HepG2 (cell line): Measurements from ENCODE around the gene STK4. TPM values are rescaled to one million over a fixed set of nuclear protein-coding genes. Genes with fewer than 3 reads are reported as not detected.

ENCODE experiments used
- ATAC-seq: fragments of 200-7000 bp; cut with Tn5 transposase; 3 replicates; pipeline ENCODE4 v1.9.1; 2020; ENCODE audit warnings: mild to moderate bottlenecking, moderate library complexity
- BruUV-seq: library from RNA; stranded (reverse); fragments of 400-500 nt; replicated peaks from 2 replicates; lab custom pipeline; 2021; lab: Mats Ljungman, UMichigan
- CTCF ChIA-PET: fragments of 300-600 bp; formaldehyde crosslinking; extraction: SDS; loops from one replicate; lab custom pipeline; 2021; ENCODE audit warnings: low total read pairs, inconsistent platforms, low intra/inter-chr PET ratio; lab: Yijun Ruan, JAX
- POLR2A ChIA-PET: fragments of 350-600 bp; sonication (Branson Sonifier 250); formaldehyde crosslinking; loops from one replicate; lab custom pipeline; 2020; ENCODE audit warnings: antibody characterized with exemption, inconsistent platforms; lab: Yijun Ruan, JAX
- DNase-seq: peaks from one replicate; pipeline ENCODE4 v3.0.0-alpha.2; 2015; ENCODE audit warnings: low spot score
- FAIRE-seq: peaks from 3 replicates; lab custom pipeline; 2011; peaks lifted over from hg19 to GRCh38; lab: Jason Lieb, UNC
- H2AFZ ChIP-seq: one replicate; pipeline ENCODE4 v1.6.1; 2011; ENCODE audit warnings: low read length, inconsistent platforms
- H3K27ac ChIP-seq: fragments of 300-600 bp; 3 replicates; pipeline ENCODE4 v1.8.0; 2011; ENCODE audit warnings: mixed run types, mild to moderate bottlenecking, mixed read lengths, low read length, inconsistent platforms; ENCODE audit not compliant: insufficient read depth; ENCODE audit errors: extremely low read length
- H3K27me3 ChIP-seq, 2 experiments: fragments of 200-600 bp in 1 of 2; 2 replicates in 1 of 2; 3 replicates in 1 of 2; pipeline versions ENCODE4 v1.6.0 to v1.8.0; 2011; ENCODE audit warnings: low read length in 2 of 2, mild to moderate bottlenecking in 2 of 2, moderate library complexity in 2 of 2, inconsistent platforms in 1 of 2; ENCODE audit not compliant: insufficient read depth in 2 of 2, control insufficient read depth in 1 of 2
- H3K36me3 ChIP-seq, 2 experiments: fragments of 200-600 bp in 1 of 2; replicated peaks in 1 of 2; 2 replicates in 1 of 2; 3 replicates in 1 of 2; pipeline versions ENCODE4 v1.5.1 to v1.8.0; 2011; ENCODE audit warnings: low read length in 2 of 2, inconsistent platforms in 1 of 2; ENCODE audit not compliant: insufficient read depth in 2 of 2, control insufficient read depth in 1 of 2
- H3K4me1 ChIP-seq: 2 replicates; pipeline ENCODE4 v1.5.1; 2012; ENCODE audit warnings: low read length, inconsistent platforms; ENCODE audit not compliant: insufficient read depth
- H3K4me2 ChIP-seq: 2 replicates; pipeline ENCODE4 v1.6.0; 2011; ENCODE audit warnings: low read depth, low read length, inconsistent platforms
- H3K4me3 ChIP-seq, 3 experiments: fragments of 200-600 bp in 1 of 3; sonication (generic), shearing (Covaris generic) in 1 of 3; replicated peaks in 1 of 3; 2 replicates each; pipeline ENCODE4 v1.5.1; 2011 to 2016; ENCODE audit warnings: low read length in 3 of 3, inconsistent platforms in 2 of 3, low read depth in 2 of 3, mild to moderate bottlenecking in 2 of 3, control low read depth in 1 of 3, mixed read lengths in 1 of 3; ENCODE audit not compliant: insufficient read depth in 1 of 3
- H3K79me2 ChIP-seq: one replicate; pipeline ENCODE4 v1.6.1; 2011; ENCODE audit warnings: low read length, inconsistent platforms; ENCODE audit not compliant: insufficient read depth
- H3K9ac ChIP-seq: 2 replicates; pipeline ENCODE4 v1.6.0; 2011; ENCODE audit warnings: mild to moderate bottlenecking, low read depth, low read length, inconsistent platforms; ENCODE audit not compliant: insufficient read depth
- H3K9me3 ChIP-seq: 2 replicates; pipeline ENCODE4 v1.5.1; 2012; ENCODE audit warnings: mild to moderate bottlenecking, low read length
- H4K20me1 ChIP-seq: 2 replicates; pipeline ENCODE4 v1.6.0; 2011; ENCODE audit warnings: inconsistent platforms, mild to moderate bottlenecking, low read length, moderate library complexity; ENCODE audit not compliant: insufficient read depth
- ARID5B ChIP-seq: IDR thresholded peaks from 2 replicates; pipeline ENCODE4 v1.4.0; 2020; ENCODE audit warnings: mild to moderate bottlenecking, missing genetic modification reagents
- DMTF1 ChIP-seq: sonication (generic); formaldehyde crosslinking; IDR thresholded peaks from 2 replicates; pipeline ENCODE4 v1.4.0; 2020; ENCODE audit warnings: mild to moderate bottlenecking, missing genetic modification reagents
- DPF2 ChIP-seq: sonication (generic); formaldehyde crosslinking; IDR thresholded peaks from 2 replicates; pipeline ENCODE4 v1.4.0; 2020; ENCODE audit warnings: mild to moderate bottlenecking, low read depth, missing genetic modification reagents, borderline replicate concordance
- SOX6 ChIP-seq, 2 experiments: fragments of 450-650 bp in 1 of 2; sonication (generic) in 1 of 2; formaldehyde crosslinking in 1 of 2; IDR thresholded peaks; 2 replicates each; pipeline versions ENCODE4 v1.4.0 to v1.6.1; 2017 to 2020; ENCODE audit warnings: antibody characterized with exemption in 1 of 2, mild to moderate bottlenecking in 1 of 2, missing genetic modification reagents in 1 of 2
- ZNF441 ChIP-seq: sonication (generic); formaldehyde crosslinking; IDR thresholded peaks from 2 replicates; pipeline ENCODE4 v1.7.0; 2021; ENCODE audit warnings: missing genetic modification reagents, borderline replicate concordance
- ZNF709 ChIP-seq: sonication (generic); formaldehyde crosslinking; IDR thresholded peaks from 2 replicates; pipeline ENCODE4 v1.5.0; 2020; ENCODE audit warnings: mild to moderate bottlenecking, missing genetic modification reagents
- ZNF770 ChIP-seq: sonication (generic); formaldehyde crosslinking; IDR thresholded peaks from 2 replicates; pipeline ENCODE4 v1.5.0; 2020; ENCODE audit warnings: mild to moderate bottlenecking, missing genetic modification reagents
- WGBS: methylation state at CpG from one replicate; pipeline ENCODE4 v1.1.6; 2017; ENCODE audit warnings: low lambda C conversion rate; 5-methylcytosine and 5-hydroxymethylcytosine counted together
- in situ Hi-C: cut with HindIII; loops from 2 replicates; pipeline ENCODE4 v1.10.0; 2017; ENCODE audit warnings: low pct_unique_long_range_greater_than_20kb; ENCODE audit not compliant: extremely low pct_ligation_motif_present
- intact Hi-C: fragments of 100-400 bp; cut with micrococcal nuclease; formaldehyde crosslinking; loops from one replicate; pipeline ENCODE4 v1.10.0; 2022; ENCODE audit not compliant: unreplicated experiment
- polyA plus RNA-seq, 8 experiments: library from polyadenylated mRNA; depleted of rRNA in 3 of 8; stranded (reverse) in 7 of 8; unstranded in 1 of 8; fragments of >200 nt; fragmentation: Illumina TruSeq in 4 of 8; extraction: Trizol in 4 of 8; gene quantifications; 2 replicates each; pipeline versions ENCODE4 v1.2.1 to v1.2.3, GENCODE V29; 2011 to 2016; ENCODE audit warnings: low read depth in 4 of 8, missing spikeins in 1 of 8, mixed read lengths in 1 of 8; ENCODE audit not compliant: insufficient read depth in 1 of 8
- total RNA-seq, 5 experiments: library from RNA; depleted of rRNA; stranded (reverse); fragments of >200 nt; fragmentation: Illumina TruSeq; extraction: Trizol; gene quantifications; 2 replicates each; pipeline ENCODE4 v1.2.3, GENCODE V29; 2016; ENCODE audit warnings: low read depth in 1 of 5
- TF ChIP-seq, protein P1 (sequence below): sonication (generic); formaldehyde crosslinking; IDR thresholded peaks from 2 replicates; pipeline ENCODE4; 2020; ENCODE audit warnings: missing genetic modification reagents, mild to moderate bottlenecking, borderline replicate concordance
- TF ChIP-seq, protein P2 (sequence below): sonication (generic); formaldehyde crosslinking; IDR thresholded peaks from 2 replicates; pipeline ENCODE4 v1.8.1; 2022; ENCODE audit warnings: mild to moderate bottlenecking, missing genetic modification reagents

The STK4 gene
- total and polyA plus RNA-seq, 2 of the 13 experiments (the other 11 are each of a cell fraction or from before 2014, with no cell fraction given), result 25.6 to 38.3 TPM

DNA sequence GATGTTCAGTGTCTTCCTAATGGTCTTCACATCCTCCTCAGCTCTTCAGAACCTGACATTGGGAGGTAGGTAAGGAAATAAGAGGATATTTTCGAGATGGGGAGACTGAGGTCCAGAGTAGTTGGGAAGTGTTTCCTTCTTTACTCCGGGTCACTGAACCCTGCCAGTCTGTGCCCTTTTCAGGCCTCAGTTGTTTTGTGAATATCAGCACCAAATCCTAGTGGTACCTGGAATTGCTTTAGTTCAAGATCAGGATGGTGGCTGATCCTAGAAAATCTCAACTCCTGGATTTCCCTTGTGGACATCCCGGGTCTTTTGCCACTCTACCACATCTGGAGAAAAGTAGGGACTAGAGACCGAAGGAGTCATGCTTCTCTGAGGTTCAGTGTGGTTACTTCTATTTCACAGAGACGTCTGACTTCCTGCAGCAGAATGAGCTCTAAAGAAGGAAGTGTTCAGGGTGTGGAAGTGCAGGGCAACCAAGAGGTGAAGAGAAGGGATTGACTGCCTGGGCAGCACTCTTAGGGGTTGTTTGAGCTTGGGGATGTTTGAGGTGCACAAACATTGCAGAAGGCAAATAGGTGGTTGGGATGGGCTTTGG lies 995 bp downstream of the STK4 start:
- 1% methylated on average over 5 of the region's 5 CpGs for WGBS
- no peak for TF ChIP-seq DPF2 (CRISPR knock-in tag)
- TF ChIP-seq ZNF770 (CRISPR knock-in tag), result no peak
- no peak for TF ChIP-seq ARID5B (CRISPR knock-in tag)
- TF ChIP-seq DMTF1 (CRISPR knock-in tag), result no peak
- TF ChIP-seq ZNF709 (CRISPR knock-in tag), result no peak
- TF ChIP-seq SOX6 (IDR thresholded peaks at IDR 0.05), result no peak
- TF ChIP-seq SOX6 (CRISPR knock-in tag; IDR thresholded peaks at IDR 0.05), result peak; percentile 19; the same call in 1 of the 2 replicates
- TF ChIP-seq ZNF441, result no peak
- TF ChIP-seq, protein P1, sequence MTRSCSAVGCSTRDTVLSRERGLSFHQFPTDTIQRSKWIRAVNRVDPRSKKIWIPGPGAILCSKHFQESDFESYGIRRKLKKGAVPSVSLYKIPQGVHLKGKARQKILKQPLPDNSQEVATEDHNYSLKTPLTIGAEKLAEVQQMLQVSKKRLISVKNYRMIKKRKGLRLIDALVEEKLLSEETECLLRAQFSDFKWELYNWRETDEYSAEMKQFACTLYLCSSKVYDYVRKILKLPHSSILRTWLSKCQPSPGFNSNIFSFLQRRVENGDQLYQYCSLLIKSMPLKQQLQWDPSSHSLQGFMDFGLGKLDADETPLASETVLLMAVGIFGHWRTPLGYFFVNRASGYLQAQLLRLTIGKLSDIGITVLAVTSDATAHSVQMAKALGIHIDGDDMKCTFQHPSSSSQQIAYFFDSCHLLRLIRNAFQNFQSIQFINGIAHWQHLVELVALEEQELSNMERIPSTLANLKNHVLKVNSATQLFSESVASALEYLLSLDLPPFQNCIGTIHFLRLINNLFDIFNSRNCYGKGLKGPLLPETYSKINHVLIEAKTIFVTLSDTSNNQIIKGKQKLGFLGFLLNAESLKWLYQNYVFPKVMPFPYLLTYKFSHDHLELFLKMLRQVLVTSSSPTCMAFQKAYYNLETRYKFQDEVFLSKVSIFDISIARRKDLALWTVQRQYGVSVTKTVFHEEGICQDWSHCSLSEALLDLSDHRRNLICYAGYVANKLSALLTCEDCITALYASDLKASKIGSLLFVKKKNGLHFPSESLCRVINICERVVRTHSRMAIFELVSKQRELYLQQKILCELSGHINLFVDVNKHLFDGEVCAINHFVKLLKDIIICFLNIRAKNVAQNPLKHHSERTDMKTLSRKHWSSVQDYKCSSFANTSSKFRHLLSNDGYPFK (CRISPR knock-in tag), result no peak
- TF ChIP-seq, protein P2, sequence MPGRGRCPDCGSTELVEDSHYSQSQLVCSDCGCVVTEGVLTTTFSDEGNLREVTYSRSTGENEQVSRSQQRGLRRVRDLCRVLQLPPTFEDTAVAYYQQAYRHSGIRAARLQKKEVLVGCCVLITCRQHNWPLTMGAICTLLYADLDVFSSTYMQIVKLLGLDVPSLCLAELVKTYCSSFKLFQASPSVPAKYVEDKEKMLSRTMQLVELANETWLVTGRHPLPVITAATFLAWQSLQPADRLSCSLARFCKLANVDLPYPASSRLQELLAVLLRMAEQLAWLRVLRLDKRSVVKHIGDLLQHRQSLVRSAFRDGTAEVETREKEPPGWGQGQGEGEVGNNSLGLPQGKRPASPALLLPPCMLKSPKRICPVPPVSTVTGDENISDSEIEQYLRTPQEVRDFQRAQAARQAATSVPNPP (CRISPR knock-in tag), result no peak

More for the DNA sequence above, 995 bp downstream of the STK4 start:
- Histone ChIP-seq H3K36me3 (peaks cover 0 to 2% of the 10 kb centered on the region in 2 experiments; a peak in 4 of 5 replicates), H3K4me1 (peaks cover 60% of the 10 kb centered on the region), H4K20me1 (no peaks in the 10 kb centered on the region), H3K27me3 (peaks cover 0 to 4% of the 10 kb centered on the region in 2 experiments; a peak in 1 of 5 replicates), H2AFZ (no peak overlapping the region), H3K4me3 (peak overlapping the region; percentile 83 to 100 (median 87)), H3K79me2 (peaks cover 48% of the 10 kb centered on the region), H3K9me3 (no peaks in the 10 kb centered on the region), H3K9ac (peak overlapping the region; percentile 83), H3K27ac (peak overlapping the region; percentile 81), H3K4me2 (peak overlapping the region; percentile 98)
- DNase-seq, result peak; percentile 49
- intact Hi-C loops, result loop anchor here (2.0 kb wide), 2 partner anchors 57 to 83 kb away; partner anchors contain the start of genes PABPC1L and YWHAB
- BruUV-seq, result TSS peak; percentile 44
- ATAC-seq, result peak; percentile 45
- FAIRE-seq, result no peak
- ChIA-PET POLR2A (interaction anchor here (1.0 to 2.9 kb wide), 4 partner anchors 8 to 82 kb away, joined by 3 to 11 read pairs (median 6); partner anchors contain the start of genes TOMM34 and YWHAB), CTCF (no interaction called here)
- in situ Hi-C loops, result no loop called here
